NCI-H1930 (cell line): ENCODE data around the gene STAT5A.
"Not testable (repeated sequence)": the region's sequence is repeated elsewhere in the genome, so short reads cannot be mapped to it uniquely, and the experiment has no call there.

ENCODE experiments used
- DNase-seq, 2 experiments: peaks; one replicate each; lab custom pipeline; 2025; lab: John Stamatoyannopoulos, UW

STAT5A gene

DNA sequence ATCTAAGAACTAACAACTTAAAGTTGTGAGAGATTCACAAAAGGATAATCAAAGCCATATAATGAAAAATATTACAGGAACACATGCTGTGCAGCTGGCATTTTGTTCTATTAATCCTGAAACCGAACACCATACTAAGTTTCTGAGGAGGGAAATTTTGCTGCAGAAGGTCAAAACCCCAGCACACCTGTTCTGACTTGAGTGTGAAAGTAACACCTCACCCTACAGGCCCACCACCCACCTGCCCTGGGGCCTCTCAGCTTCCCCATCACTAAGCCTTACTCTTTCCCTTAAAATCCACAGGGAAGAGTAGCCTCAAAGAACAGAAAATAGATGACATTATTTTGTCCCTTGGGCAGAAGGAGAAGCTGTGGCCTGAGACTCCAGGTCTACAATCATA lies 44.8 kb downstream of the STAT5A start:
- DNase-seq = no peak

DNA sequence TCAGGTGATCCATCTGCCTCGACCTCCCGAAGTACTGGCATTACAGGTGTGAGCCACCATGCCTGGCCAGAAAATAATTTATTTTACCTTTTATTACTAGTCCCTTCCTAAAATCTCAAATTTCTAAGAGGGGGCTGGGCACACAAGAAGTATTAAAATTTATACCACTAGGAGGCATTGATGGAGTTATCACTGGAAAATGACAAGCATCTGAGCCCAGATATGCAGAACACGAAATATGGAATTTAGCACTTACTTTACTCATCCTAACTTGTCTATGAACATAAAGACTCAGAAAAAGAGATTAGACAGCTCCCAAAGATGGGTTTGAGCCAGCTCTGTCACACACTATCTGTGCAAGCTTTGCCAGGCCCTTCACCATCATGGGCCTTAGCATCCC lies 46.4 kb downstream of the STAT5A start:
- no peak for DNase-seq

DNA sequence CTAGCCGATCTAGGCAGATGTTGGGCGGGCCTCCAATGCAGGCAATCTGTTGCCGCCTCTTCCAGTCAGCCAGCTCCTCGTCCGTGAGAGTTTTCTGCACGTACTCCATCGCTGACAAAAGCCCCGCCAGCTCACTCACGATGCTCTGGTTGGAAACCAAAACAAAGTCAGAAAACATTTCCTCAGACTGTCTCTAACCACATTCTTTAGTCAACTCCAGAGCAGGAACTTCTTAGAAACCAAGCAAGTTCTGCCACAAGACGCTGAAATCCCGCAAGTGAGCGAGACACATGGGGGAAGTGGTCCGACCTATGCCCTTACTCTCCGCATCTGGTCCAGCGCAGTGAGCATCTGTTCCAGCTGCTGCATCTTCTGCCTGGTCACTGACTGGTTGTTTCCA lies 49.1 kb downstream of the STAT5A start:
- no peak for DNase-seq

DNA sequence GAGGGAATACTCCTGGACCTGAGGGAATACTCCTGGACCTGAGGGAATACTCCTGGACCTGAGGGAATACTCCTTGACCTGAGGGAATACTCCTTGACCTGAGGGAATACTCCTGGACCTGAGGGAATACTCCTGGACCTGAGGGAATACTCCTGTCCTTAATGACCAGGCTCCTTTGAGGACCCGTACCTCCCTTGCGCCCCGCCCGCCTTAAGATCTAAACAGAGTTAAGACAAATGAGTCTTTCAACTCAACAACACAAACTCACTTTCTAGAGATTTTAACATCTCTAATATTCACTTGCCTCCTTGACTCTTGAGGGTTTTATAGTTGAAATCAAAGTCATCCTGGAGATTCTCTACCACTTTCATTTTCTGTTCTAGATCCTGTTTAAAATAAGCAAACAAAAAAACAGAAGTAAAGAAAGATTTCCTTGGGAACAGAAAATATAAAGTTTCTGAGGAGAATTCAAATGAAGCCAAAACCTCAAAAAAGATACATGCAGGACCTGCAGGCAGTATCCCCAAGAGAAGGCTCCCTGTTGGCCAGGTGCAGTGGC lies 50.2 kb downstream of the STAT5A start:
- no peak for DNase-seq

DNA sequence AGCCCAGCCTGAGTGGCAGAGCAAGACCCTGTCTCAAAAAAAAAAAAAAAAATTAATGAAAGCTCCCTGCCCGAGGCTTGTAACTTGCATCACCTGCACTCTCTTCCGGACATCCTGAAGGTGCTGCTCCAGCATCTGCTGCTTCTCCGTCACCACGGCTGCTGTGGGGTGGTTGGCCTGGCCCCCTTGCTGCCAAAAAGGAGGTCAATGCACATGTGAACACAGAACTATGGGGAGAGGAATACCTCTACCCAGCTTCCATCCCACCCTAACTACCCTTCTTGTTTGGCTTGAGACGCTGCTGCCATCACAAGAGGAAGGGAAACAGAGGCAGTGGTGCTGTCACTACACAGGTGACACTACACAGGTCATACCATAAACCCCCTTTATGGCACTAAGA lies 50.9 kb downstream of the STAT5A start:
- DNase-seq = no peak

DNA sequence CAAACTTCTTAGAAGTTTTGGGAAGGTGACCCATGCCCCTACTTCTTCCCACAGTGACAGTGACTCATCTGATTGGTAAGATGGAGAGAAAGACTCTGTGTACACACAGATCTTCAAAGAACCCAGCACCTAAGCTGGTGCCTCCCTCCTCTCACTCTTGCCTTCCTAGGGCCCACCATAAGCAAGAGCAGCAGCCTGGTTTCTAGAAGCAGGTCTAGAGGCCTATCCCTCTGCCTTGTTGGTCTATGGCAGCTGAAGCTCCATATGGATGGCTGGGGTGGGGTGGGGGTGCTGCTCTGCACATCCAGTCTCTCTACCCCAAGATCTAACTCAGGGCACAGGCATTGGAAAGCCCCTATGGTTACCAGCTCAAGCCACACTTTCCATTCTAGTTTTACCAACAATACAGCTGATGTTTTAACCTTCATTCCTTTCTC lies 52.4 kb downstream of the STAT5A start:
- DNase-seq = no peak

DNA sequence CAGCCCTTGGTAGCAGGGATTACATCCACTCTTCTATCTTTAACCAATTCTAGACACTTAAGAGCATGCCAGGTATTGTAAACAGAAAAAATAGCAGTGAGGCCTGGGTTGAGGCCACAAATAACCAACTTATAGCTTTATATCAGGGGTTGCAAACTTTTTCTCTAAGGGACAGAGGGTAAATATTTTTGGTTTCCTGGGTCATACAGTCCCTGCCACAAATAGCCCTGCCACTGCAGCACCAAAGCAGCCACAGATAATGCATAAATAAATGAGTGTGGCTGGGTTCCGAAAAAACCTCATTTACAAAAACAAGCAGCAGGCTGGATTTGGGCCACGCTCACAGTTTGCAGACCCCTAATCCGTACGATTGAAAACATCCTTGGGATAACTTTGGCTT lies 53.3 kb downstream of the STAT5A start:
- no peak for DNase-seq

DNA sequence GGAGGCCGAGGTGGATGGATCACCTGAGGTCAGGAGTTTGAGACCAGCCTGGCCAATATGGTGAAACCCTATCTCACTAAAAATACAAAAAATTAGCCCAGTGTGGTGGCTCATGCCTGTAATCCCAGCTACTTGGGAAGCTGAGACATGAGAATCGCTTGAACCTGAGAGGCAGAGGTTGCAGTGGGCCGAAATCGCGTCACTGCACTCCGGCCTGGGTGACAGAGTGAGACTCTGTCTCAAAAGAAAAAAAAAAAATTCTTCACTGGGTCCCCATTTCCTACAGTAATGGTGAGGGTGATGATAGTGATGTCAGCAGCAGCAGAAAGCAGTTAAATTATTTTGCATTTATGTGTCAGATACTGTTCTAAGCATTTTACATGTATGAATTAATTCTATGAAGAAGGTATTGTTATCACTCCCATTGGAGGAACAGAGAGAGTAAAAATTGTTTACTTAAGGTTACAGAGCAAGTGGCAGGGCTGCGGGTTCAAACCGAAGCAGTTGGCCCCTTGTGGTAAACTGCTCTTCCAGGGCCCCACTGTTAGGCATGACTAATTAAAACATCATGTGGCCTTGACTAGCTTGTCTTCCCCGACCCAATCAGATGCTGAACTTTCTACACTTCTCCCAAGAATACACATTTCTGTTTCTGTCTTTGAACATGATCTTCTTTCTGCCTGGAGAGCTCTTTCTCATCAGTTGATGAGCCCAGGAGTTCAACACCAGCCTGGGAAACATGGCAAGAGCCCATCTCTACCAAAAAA lies 54.1 kb downstream of the STAT5A start:
- no peak for DNase-seq

DNA sequence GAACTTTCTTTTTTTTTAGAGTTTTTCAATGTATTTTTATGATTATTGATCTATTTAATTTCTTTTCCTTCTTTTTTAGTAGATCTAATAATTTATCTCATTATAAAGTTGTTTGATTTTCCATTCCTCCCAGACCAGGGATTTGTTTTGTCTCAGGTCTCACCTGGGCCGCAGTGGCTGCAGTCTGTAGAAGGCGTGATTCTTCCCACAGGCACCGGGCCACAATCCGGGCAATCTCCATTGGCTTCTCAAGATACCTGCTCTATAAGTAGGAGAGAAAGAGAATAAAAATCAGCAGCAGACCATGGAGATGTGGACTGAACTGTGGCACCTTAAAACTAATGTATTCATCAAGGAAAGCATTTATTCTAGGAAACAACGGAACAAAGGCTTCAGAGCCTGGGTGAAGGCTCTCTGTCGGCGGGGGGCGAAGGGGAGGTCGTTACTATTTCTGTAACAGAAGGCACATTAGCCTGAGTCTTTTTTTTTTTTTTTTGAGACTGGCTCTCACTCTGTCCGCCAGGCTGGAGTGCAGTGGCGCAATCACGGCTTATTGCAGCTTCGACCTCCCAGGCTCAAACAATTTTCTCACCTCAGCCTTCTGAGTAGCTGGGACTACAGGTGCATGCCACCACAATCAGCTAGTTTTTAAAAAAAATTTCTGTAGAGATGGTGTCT lies 57.2 kb downstream of the STAT5A start:
- no peak for DNase-seq

DNA sequence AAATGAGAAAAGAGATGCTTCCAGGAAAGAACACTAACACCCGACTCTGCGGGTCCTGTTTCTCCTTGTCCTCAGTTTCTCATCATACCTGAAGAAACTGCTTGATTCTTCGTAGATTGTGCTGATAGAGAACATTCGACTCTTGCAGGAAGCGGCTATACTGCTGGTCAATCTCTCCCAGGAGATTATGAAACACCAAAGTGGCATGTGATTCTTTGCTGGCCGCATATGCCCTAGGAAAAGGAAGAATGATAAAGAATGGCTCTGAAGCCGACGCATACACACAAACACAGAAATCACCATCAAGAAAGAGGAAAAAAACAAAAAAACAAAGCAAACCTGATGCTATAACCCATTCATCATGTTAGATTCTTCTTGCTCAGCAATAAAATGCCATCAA lies 58.2 kb downstream of the STAT5A start:
- no peak for DNase-seq

DNA sequence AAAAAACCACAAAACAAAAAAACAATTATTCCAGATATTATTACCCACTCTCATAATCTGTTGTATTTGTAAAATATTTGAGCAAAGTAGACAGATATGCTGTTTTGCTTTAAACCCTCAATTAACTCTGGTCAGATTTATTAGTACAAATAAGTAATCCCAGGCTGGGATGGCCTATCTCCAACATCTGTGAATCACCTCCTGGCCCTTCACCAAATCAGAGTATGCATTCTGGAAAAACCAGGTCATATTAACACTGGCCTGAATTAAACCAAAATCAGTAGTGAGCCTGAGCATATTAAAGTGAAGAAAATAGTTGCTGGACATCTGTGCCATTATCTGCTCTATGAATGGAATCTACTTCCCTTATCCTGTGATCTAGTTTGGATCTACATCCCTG lies 58.9 kb downstream of the STAT5A start:
- DNase-seq = no peak

DNA sequence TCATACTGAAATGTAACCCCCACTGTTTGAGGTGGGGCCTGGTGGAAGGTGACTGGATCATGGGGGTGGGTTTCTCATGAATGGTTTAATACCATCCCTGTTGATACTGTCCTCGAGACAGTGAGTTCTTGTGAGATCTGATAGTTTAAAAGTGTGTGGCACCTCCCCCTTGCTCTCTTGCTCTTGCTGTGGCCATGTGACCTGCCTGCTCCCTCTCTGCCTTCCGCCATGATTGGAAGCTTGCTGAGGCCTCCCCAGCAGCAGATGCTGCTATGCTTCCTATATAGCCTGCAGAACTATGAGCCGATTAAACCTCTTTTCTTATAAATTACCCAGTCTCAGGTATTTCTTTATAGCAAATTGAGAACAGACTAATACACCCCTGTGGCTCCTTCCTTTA lies 59.3 kb downstream of the STAT5A start:
- no peak for DNase-seq

DNA sequence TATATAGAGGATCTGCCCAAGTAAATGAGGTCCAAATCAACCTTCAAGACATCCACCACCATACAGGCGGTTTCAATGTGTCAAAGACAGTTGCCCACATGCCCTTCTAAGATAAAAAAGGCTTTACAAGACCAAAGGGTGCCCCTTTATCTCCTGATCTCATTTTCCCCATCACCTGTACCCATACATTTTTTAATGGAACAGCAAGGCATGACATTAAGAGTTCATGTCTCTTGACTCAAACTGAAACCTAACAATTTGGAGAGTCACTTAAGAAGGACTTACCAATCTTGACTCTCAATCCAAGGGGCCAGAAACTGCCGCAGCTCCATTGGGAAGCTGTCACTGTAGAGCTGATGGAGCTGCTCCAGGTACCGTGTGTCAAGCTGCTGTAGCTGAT lies 59.8 kb downstream of the STAT5A start:
- no peak for DNase-seq

DNA sequence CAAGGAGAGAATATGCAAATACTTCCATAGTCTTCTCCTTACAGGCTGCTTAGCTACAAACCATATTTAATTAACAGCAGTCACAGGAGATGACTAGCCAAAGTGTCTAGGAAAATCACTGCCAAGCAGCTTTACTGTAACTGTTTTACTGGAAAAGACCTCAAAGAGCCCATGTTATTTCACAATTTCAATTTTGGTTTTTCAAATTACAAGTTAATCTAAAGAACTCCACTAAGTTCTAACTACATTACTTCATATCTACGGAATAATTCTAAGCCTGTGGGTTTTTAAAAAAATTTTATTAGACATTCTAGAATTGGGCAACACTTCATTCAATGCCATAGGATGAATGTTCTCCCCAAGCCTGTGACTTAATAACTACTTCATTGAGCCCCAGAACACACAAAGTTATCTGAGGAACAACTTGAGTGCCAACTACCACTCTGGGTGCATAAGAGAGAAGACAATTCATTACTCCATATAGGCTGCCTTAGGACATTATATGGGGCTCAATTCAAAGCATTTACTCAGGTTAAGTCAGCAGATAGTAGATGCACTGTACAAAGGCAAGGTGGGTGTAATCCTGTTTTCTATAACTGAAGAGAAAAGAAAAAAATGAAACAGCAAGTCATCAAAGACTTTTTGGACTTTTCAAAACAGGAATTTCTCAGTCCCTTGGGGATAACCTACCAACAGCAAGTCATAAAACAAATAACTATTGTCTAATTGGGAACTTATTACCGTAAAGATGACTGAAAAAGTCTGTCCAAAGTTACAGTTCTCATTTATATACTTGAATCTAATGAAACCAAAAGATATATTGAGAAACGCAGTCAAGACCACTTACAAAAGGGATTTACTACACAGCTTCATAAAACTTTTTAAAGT lies 66.9 kb downstream of the STAT5A start:
- no peak for DNase-seq

DNA sequence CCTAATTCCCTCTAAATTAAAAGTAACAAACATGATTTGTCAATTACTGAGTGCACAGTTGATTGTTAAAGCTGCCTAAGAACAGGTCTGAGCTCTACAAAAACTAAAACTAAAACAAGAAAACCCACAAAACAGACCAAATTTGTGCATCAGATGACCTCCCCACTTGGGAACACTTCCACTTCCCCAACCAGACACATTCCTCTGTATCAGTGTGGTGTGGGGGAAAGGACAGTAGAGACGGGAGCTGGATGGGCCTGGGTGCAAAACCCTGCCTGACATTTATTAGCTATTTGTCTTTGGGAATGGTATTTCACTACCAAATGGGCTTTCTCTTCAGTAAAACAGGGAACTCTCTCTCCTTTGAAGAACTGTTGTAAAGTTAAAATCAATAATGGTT lies 70.1 kb downstream of the STAT5A start:
- no peak for DNase-seq

DNA sequence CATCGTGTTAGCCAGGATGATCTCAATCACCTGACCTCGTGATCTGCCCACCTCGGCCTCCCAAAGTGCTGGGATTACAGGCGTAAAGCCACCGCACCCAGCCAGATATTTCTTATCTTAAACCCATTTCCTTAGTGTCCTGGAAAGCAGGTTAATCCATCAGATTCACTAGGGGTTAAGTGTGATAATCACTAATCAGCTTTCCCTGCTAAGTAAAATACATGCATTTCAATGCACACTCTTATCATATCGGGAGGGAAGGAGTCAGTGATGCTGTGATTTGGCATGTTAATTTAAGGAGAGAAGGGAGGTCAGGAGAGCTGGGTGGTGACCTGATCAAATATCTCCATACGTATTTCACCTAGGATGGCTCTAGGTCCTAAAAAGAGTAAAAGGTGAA lies 70.8 kb downstream of the STAT5A start:
- no peak for DNase-seq

DNA sequence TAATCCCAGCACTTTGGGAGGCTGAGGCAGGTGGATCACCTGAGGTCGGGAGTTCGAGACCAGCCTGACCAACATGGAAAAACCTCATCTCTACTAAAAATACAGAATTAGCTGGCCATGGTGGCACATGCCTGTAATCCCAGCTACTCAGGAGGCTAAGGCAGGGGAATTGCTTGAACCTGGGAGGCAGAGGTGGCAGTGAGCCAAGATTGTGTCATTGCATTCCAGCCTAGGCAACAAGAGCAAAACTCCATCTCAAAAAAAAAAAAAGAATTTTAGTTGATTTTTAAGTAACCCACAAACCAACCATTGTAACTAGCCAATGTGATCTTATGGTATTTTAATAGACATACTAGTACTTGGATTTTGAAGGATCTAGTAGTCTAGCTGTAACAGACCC lies 72.1 kb downstream of the STAT5A start:
- DNase-seq = not testable (repeated sequence)
